GM12865 (cell line): ENCODE data around the gene MAEA.

ENCODE experiments used
- DNase-seq: peaks from one replicate; pipeline ENCODE4 v3.0.0; 2010; ENCODE audit warnings: low read depth
- H3K4me3 ChIP-seq: 2 replicates; pipeline ENCODE4 v1.5.1; 2011; ENCODE audit warnings: mild to moderate bottlenecking, low read depth, low read length, control low read depth
- CTCF ChIP-seq: IDR thresholded peaks from 2 replicates; pipeline ENCODE4 v1.5.1; 2011; ENCODE audit warnings: low read length, control low read depth, low read depth, inconsistent platforms; ENCODE audit not compliant: insufficient read depth; ENCODE audit errors: missing control alignments

The MAEA gene

GRCh38 chr4:1352567-1352900 is 62.8 kb downstream of the MAEA start:
- TF ChIP-seq CTCF, result no peak
- H3K4me3 ChIP-seq, result no peak overlapping the region
- no peak for DNase-seq

DNA sequence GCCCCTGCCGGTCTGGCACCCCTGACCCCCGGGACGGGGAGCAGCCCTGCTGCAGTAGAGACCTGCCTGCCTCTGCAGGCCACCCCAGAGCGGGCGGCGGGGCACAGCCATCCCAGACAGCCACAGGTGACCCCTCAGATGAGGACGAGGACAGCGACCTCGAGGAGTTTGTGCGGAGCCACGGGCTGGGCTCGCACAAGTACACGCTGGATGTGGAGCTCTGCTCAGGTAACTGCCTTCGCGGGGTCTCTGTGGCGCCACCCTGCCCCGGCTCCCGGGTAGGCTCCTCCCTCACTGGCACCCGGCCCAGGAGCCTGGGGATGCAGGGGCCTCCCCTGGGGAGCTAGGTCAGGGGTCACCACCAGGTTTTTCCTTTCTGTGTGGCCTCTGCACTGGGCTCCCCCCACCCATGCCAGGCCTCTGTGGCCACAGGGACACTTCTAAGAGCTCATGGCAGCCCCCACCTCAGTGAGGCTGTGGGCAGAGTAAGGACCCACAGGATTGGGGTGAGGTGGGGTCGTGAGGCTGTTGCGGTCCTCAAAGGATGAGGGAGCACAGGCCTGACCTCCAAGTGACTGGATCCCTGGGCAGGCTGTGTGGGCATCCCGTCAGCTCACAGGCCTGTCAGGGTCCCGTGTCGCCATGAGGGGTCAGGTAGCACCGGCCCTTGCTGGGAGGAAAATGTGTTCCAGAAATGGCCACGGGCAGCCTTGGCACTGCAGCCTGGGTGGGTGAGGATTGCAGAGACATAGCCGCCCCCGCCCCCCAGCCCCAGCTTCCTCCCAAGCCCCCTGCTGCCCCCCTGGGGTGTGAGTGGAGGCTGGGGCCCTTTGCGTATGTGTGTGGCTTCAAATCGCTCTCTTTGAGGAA is 63.7 kb downstream of the MAEA start:
- H3K4me3 ChIP-seq, result no peak overlapping the region
- DNase-seq, result no peak
- no peak for TF ChIP-seq CTCF

GRCh38 chr4:1354136-1354982 is 64.7 kb downstream of the MAEA start:
- no peak for DNase-seq
- TF ChIP-seq CTCF, result no peak
- H3K4me3 ChIP-seq, result no peak overlapping the region

DNA sequence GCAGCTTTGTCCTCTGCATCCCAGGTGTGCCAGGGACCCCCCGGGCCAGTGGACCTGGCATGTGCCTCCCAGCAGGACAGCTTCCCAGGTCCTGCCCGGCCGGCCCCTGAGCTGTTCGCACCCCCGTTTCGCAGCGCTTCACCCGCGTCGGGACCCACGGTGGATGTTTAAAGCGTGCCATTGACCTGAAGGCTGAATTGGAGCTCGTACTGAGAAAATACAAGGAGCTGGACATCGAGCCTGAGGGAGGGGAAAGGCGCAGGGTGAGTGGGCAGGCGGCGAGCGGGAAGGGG is 65.2 kb downstream of the MAEA start:
- no peak overlapping the region for H3K4me3 ChIP-seq
- TF ChIP-seq CTCF, result no peak
- no peak for DNase-seq

DNA sequence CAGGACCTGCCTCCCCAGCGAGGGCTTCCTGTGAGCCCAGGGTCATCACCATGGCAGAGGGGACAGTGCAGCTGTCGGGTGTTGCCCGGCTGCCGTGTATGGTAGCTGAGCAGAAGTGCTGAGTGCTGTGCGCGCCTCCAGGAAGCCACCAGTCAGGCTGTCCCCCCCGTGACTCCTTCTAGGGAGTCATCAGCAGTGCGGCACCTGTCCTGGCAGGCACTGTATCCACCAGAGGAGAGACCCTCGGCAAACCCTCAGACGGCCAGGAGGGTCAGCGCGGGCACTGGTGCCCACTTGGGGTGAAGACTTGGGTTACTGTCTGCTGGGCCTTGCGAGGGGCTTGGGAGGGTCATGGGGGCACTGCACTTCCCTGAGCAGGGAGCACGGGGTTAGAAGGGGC is 65.7 kb downstream of the MAEA start:
- H3K4me3 ChIP-seq, result no peak overlapping the region
- DNase-seq, result no peak
- TF ChIP-seq CTCF, result no peak

DNA sequence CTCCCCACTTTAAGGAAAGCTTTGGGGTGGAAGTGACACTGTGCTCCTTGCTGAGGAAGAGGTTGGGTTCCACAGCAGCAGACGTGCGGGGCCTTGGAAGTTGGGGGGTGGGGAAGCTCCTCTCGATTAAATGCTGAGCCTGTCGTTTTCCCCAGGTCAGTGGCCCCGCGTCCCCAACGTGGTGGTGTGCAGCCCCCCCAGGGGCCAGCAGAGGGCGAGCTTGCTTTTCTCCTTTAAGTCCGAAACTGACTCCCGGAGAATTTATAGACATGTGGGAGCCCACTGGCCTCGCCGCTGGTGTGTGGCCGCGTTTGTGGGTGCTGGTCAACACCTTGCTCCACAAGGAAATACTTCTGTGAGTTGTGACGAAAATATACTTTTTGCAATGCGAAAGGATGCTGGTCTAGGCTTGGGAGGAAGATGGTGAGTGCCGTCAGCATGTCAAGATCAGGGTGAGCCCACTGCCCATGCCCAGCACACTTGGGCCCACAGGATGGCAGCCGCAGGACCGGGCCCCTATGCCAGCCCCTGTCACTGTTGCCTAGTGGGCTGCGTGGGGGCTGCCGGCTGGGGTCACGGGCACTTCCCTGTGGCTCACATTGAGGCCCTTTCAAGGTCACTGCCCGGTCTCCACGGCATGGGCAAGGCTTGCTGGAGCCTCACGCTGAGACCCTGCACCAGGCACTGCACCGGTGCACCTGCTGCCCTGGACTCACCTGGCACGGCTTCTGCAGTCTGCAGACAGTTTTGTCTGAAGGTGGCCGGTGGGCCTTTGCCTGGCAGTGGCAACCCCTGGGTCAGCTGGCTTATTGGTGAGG is 66.7 kb downstream of the MAEA start:
- DNase-seq, result peak; percentile 44
- TF ChIP-seq CTCF, result peak; percentile 60
- no peak overlapping the region for H3K4me3 ChIP-seq
